GM23338 (cell line): Measurements from ENCODE around the gene SFRP5. TPM values are rescaled to one million over a fixed set of nuclear protein-coding genes. Genes with fewer than 3 reads are reported as not detected.

Experiments used
- ATAC-seq: fragments of 200-7000 bp; cut with Tn5 transposase; 3 replicates; pipeline ENCODE4 v1.9.1; 2020
- DNase-seq: peaks from one replicate; pipeline ENCODE4 v3.0.0-alpha.2; 2015; ENCODE audit warnings: low spot score
- H2AFZ ChIP-seq: fragments of 200-600 bp; sonication (generic); 2 replicates; pipeline ENCODE4 v1.8.0; 2016; ENCODE audit warnings: antibody characterized with exemption, mild to moderate bottlenecking, moderate library complexity
- H3F3A ChIP-seq: fragments of 200-600 bp; sonication (generic); replicated peaks from 2 replicates; pipeline ENCODE4 v1.8.0; 2017; ENCODE audit warnings: antibody characterized with exemption, mixed run types, low read depth
- H3K27ac ChIP-seq: fragments of 200-600 bp; sonication (generic); 2 replicates; pipeline ENCODE4 v1.6.1; 2016; ENCODE audit warnings: low read depth
- H3K27me3 ChIP-seq: fragments of 200-600 bp; sonication (generic); 2 replicates; pipeline ENCODE4 v1.8.0; 2016; ENCODE audit warnings: mild to moderate bottlenecking, mixed run types, moderate library complexity; ENCODE audit not compliant: insufficient read depth
- H3K36me3 ChIP-seq: fragments of 200-600 bp; sonication (generic); 2 replicates; pipeline ENCODE4 v1.8.0; 2016; ENCODE audit warnings: mild to moderate bottlenecking; ENCODE audit not compliant: insufficient read depth
- H3K4me1 ChIP-seq: fragments of 200-600 bp; sonication (generic); 2 replicates; pipeline ENCODE4 v1.8.0; 2016; ENCODE audit warnings: mild to moderate bottlenecking, moderate library complexity; ENCODE audit not compliant: insufficient read depth
- H3K4me2 ChIP-seq: fragments of 200-600 bp; sonication (generic); 2 replicates; pipeline ENCODE4 v1.7.1; 2017; ENCODE audit warnings: mixed run types
- H3K4me3 ChIP-seq: fragments of 200-600 bp; sonication (generic); 2 replicates; pipeline ENCODE4 v1.6.1; 2016; ENCODE audit warnings: mixed run types
- H3K79me2 ChIP-seq: fragments of 200-600 bp; sonication (generic); replicated peaks from 2 replicates; pipeline ENCODE4 v1.8.0; 2017; ENCODE audit warnings: mild to moderate bottlenecking; ENCODE audit not compliant: insufficient read depth
- H3K9me2 ChIP-seq: fragments of 200-600 bp; sonication (generic); 2 replicates; pipeline ENCODE4 v1.8.0; 2017; ENCODE audit not compliant: insufficient read depth
- H4K20me1 ChIP-seq: fragments of 200-600 bp; sonication (generic); replicated peaks from 2 replicates; pipeline ENCODE4 v1.8.0; 2017; ENCODE audit warnings: mild to moderate bottlenecking; ENCODE audit not compliant: insufficient read depth
- H3K27ac Mint-ChIP-seq: 2 replicates; pipeline ENCODE4 v1.8.0; 2020; ENCODE audit warnings: inconsistent platforms, mild to moderate bottlenecking, moderate library complexity, mixed read lengths
- H3K27me3 Mint-ChIP-seq: 3 replicates; pipeline ENCODE4 v1.8.0; 2022; ENCODE audit warnings: low read depth, mild to moderate bottlenecking, moderate library complexity, mixed read lengths, inconsistent platforms; ENCODE audit not compliant: insufficient read depth, poor library complexity
- H3K36me3 Mint-ChIP-seq: 3 replicates; pipeline ENCODE4 v1.8.0; 2021; ENCODE audit warnings: low read depth, mild to moderate bottlenecking, inconsistent platforms, moderate library complexity, mixed read lengths
- H3K4me1 Mint-ChIP-seq: 3 replicates; pipeline ENCODE4 v1.8.0; 2020; ENCODE audit warnings: mild to moderate bottlenecking, inconsistent platforms, mixed read lengths
- H3K4me3 Mint-ChIP-seq: 3 replicates; pipeline ENCODE4 v1.8.0; 2021; ENCODE audit warnings: moderate library complexity, mild to moderate bottlenecking, inconsistent platforms, mixed read lengths
- H3K9me3 Mint-ChIP-seq: 3 replicates; pipeline ENCODE4 v1.8.0; 2020; ENCODE audit warnings: moderate library complexity, mild to moderate bottlenecking, inconsistent platforms, mixed read lengths
- CREB1 ChIP-seq: fragments of 250-450 bp; sonication (Bioruptor Pico); IDR thresholded peaks from 2 replicates; pipeline ENCODE4 v1.5.0; 2020; ENCODE audit warnings: low read depth, mild to moderate bottlenecking, moderate library complexity
- ETS1 ChIP-seq: IDR thresholded peaks from 2 replicates; pipeline ENCODE4 v1.6.1; 2016; ENCODE audit warnings: antibody characterized with exemption
- EZH2 ChIP-seq: fragments of 200-600 bp; sonication (generic); IDR thresholded peaks from one replicate; pipeline ENCODE4 v1.8.0; 2017; ENCODE audit warnings: antibody characterized with exemption, mild to moderate bottlenecking, low read depth; ENCODE audit not compliant: unreplicated experiment
- EZH2phosphoT487 ChIP-seq: fragments of 200-600 bp; sonication (generic); IDR thresholded peaks from one replicate; pipeline ENCODE4 v1.8.1; 2018; ENCODE audit warnings: antibody characterized with exemption; ENCODE audit not compliant: unreplicated experiment
- JUNB ChIP-seq: IDR thresholded peaks from one replicate; pipeline ENCODE4 v1.6.1; 2016; ENCODE audit warnings: antibody characterized with exemption; ENCODE audit not compliant: unreplicated experiment
- NANOG ChIP-seq: IDR thresholded peaks from 2 replicates; pipeline ENCODE4 v1.6.1; 2016; ENCODE audit warnings: antibody characterized with exemption, borderline replicate concordance
- POLR2AphosphoS5 ChIP-seq: IDR thresholded peaks from 2 replicates; pipeline ENCODE4 v1.6.1; 2016; ENCODE audit warnings: antibody characterized with exemption, low read depth
- REST ChIP-seq: IDR thresholded peaks from one replicate; pipeline ENCODE4 v1.6.1; 2018; ENCODE audit warnings: antibody characterized with exemption; ENCODE audit not compliant: unreplicated experiment
- STAT1 ChIP-seq: IDR thresholded peaks from one replicate; pipeline ENCODE4 v1.6.1; 2016; ENCODE audit warnings: antibody characterized with exemption; ENCODE audit not compliant: unreplicated experiment
- ZNF114 ChIP-seq: fragments of 250-450 bp; sonication (Bioruptor Pico); IDR thresholded peaks from 2 replicates; pipeline ENCODE4 v1.5.0; 2020; ENCODE audit warnings: mild to moderate bottlenecking, moderate library complexity
- ZNF331 ChIP-seq: fragments of 250-450 bp; sonication (Bioruptor Pico); IDR thresholded peaks from 2 replicates; pipeline ENCODE4 v1.5.0; 2020; ENCODE audit warnings: low read depth, mild to moderate bottlenecking, moderate library complexity
- ZNF462 ChIP-seq: fragments of 250-450 bp; sonication (Bioruptor Pico); IDR thresholded peaks from 2 replicates; pipeline ENCODE4 v1.5.0; 2020; ENCODE audit warnings: mild to moderate bottlenecking, moderate library complexity
- polyA plus RNA-seq: library from polyadenylated mRNA; unstranded; fragments of >200 nt; fragmentation: Nextera tagmentation; extraction: Ambion mirVana; gene quantifications from 2 replicates; pipeline ENCODE4 v1.2.1, GENCODE V29; 2016
- total RNA-seq: library from RNA; depleted of rRNA; stranded (reverse); fragments of >200 nt; shearing (Covaris generic); gene quantifications from 2 replicates; pipeline ENCODE4 v1.2.3, GENCODE V29; 2014
- TF ChIP-seq, protein P1 (sequence below), 2 experiments: fragments of 200-600 bp in 1 of 2; sonication (generic) in 1 of 2; conservative IDR thresholded peaks; 2 replicates each; pipeline versions ENCODE4 v1.5.1 to v1.6.1; 2016 to 2017; ENCODE audit warnings: antibody characterized with exemption in 2 of 2, low read depth in 2 of 2, mild to moderate bottlenecking in 2 of 2, moderate library complexity in 1 of 2

The SFRP5 gene
- total and polyA plus RNA-seq, 2 experiments from 2014 or later: 2.4 to 3.5 TPM

GRCh38 chr10:97754726-97755125, 17.1 kb downstream of the SFRP5 start:
- no peaks in the 10 kb centered on the region for H3F3A ChIP-seq
- peaks cover 3% of the 10 kb centered on the region; the same call in 1 of the 2 replicates for H4K20me1 ChIP-seq
- H3K27me3 ChIP-seq: no peaks in the 10 kb centered on the region
- Mint-ChIP-seq H3K36me3 (peaks cover 66% of the 10 kb centered on the region), H3K27ac (no peak overlapping the region), H3K9me3 (no peaks in the 10 kb centered on the region), H3K4me3 (no peak overlapping the region), H3K4me1 (no peaks in the 10 kb centered on the region), H3K27me3 (peaks cover 8% of the 10 kb centered on the region)
- no peak for TF ChIP-seq ZNF114 (CRISPR knock-in tag)
- no peak for TF ChIP-seq REST
- no peak for TF ChIP-seq EZH2
- TF ChIP-seq EZH2phosphoT487: no peak
- TF ChIP-seq, protein P1, sequence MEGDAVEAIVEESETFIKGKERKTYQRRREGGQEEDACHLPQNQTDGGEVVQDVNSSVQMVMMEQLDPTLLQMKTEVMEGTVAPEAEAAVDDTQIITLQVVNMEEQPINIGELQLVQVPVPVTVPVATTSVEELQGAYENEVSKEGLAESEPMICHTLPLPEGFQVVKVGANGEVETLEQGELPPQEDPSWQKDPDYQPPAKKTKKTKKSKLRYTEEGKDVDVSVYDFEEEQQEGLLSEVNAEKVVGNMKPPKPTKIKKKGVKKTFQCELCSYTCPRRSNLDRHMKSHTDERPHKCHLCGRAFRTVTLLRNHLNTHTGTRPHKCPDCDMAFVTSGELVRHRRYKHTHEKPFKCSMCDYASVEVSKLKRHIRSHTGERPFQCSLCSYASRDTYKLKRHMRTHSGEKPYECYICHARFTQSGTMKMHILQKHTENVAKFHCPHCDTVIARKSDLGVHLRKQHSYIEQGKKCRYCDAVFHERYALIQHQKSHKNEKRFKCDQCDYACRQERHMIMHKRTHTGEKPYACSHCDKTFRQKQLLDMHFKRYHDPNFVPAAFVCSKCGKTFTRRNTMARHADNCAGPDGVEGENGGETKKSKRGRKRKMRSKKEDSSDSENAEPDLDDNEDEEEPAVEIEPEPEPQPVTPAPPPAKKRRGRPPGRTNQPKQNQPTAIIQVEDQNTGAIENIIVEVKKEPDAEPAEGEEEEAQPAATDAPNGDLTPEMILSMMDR (conservative IDR thresholded peaks at IDR 0.05; ENCODE audit: low read depth in 2 of 2): no peak
- no peak for TF ChIP-seq ZNF462 (CRISPR knock-in tag)
- TF ChIP-seq ZNF331: no peak
- no peak for TF ChIP-seq JUNB
- no peak for TF ChIP-seq POLR2AphosphoS5
- no peak for TF ChIP-seq CREB1 (CRISPR knock-in tag)
- no peak for TF ChIP-seq NANOG
- TF ChIP-seq ETS1: no peak
- TF ChIP-seq STAT1: no peak
- H2AFZ ChIP-seq: no peak overlapping the region
- H3K27ac ChIP-seq: no peak overlapping the region
- no peaks in the 10 kb centered on the region for H3K9me2 ChIP-seq
- H3K4me1 ChIP-seq: no peaks in the 10 kb centered on the region
- no peak overlapping the region for H3K4me2 ChIP-seq
- no peaks in the 10 kb centered on the region for H3K79me2 ChIP-seq
- no peak for DNase-seq
- peaks cover 20% of the 10 kb centered on the region; the same call in 1 of the 2 replicates for H3K36me3 ChIP-seq
- ATAC-seq: no peak
- H3K4me3 ChIP-seq: no peak overlapping the region
